H54 (cell line): Measurements from ENCODE around the gene ARHGDIG.
"Not testable (repeated sequence)": the region's sequence is repeated elsewhere in the genome, so short reads cannot be mapped to it uniquely, and the experiment has no call there.

Experiments used
- DNase-seq: peaks from one replicate; pipeline ENCODE4 v3.0.0; 2011; ENCODE audit warnings: low spot score, mixed read lengths; ENCODE audit not compliant: insufficient read length
- FAIRE-seq: peaks from 3 replicates; lab custom pipeline; 2011; peaks lifted over from hg19 to GRCh38; lab: Jason Lieb, UNC
- POLR2A ChIP-seq: IDR thresholded peaks from 2 replicates; pipeline ENCODE4 v1.6.1; 2011; ENCODE audit warnings: low read depth, mild to moderate bottlenecking, low read length

Gene ARHGDIG

GRCh38 chr16:259226-259625, 21.2 kb upstream of the ARHGDIG start:
- DNase-seq: no peak
- no peak for TF ChIP-seq POLR2A
- FAIRE-seq: no peak

DNA sequence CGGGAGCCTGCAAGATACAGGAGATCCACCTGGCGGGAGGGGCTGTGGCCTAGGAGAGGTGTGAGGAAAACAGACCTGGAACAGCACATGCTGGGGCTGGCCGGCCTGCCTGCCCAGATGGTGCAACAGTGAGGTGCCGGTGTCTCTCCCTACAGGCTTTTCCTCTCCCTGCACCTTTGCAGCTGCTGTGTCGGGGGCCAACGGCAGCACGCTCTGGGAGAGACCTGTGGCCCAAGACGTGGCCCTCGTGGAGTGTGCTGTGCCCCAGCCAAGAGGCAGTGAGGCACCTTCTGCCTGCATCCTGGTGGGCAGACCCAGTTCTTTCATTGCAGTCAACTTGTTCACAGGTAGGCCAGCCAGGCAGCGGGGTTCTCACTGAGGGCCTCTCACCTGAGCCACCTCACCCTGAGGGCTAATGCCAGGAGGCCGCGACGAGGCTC, 20.6 kb upstream of the ARHGDIG start:
- no peak for DNase-seq
- TF ChIP-seq POLR2A: no peak
- no peak for FAIRE-seq

DNA sequence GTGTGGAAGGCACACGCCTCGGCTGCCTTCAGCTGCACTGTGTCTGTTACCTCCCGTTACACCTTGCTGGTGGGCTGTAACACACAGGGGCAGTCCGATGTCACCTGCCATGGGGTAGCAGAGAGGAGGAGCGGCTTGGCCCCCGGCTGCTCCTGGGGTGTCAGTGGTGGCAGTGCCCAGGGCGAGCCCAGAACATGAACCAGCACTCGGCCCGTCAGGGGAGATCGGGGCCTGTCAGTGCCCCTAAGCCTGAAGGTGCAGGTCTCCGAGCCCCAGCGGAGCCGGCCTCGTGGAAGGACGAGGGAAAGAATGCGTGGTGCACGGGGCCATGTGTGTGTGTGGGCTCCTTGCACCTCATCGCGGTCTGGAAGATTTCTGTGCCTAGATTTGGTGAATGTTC, 20.1 kb upstream of the ARHGDIG start:
- DNase-seq: no peak
- TF ChIP-seq POLR2A: no peak
- no peak for FAIRE-seq

DNA sequence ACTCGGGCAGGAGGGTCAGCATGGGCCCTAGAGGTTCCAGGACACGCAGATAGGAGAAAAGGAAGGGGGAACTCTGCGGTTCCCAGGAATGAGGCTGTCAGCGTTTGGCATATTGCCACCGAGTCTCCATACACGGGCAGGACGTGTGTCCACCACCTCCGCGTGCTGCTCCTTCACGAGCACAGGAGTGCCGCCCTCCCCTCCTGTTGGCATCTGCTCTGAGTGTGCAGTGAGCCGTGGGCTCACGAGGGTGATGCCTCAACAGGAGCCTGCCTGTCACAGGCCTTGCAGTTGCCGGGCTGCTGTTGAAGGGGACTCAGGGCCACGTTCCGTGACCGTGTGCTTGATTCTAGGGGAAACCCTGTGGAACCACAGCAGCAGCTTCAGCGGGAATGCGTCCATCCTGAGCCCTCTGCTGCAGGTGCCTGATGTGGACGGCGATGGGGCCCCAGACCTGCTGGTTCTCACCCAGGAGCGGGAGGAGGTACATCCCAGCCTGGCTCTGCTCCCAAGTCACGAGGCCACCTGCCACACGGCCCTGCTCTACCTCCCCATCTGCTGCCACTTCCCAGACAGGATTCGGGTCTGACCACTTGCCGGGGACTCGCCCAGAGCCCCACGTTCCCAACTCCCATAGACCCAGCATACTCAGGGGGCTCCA, 19.2 kb upstream of the ARHGDIG start:
- FAIRE-seq: no peak
- TF ChIP-seq POLR2A: no peak

GRCh38 chr16:262121-262745, 18.2 kb upstream of the ARHGDIG start:
- no peak for FAIRE-seq
- no peak for TF ChIP-seq POLR2A
- DNase-seq: no peak

More for the DNA sequence above, 19.2 kb upstream of the ARHGDIG start:
- no peak for DNase-seq

- DNase-seq (no peak), FAIRE-seq (no peak)
- TF ChIP-seq POLR2A: no peak
Measured at GRCh38 chr16:263182-263774, 17.1 kb upstream of the ARHGDIG start.

GRCh38 chr16:263944-264343, 16.4 kb upstream of the ARHGDIG start:
- no peak for DNase-seq
- FAIRE-seq: no peak
- no peak for TF ChIP-seq POLR2A

DNA sequence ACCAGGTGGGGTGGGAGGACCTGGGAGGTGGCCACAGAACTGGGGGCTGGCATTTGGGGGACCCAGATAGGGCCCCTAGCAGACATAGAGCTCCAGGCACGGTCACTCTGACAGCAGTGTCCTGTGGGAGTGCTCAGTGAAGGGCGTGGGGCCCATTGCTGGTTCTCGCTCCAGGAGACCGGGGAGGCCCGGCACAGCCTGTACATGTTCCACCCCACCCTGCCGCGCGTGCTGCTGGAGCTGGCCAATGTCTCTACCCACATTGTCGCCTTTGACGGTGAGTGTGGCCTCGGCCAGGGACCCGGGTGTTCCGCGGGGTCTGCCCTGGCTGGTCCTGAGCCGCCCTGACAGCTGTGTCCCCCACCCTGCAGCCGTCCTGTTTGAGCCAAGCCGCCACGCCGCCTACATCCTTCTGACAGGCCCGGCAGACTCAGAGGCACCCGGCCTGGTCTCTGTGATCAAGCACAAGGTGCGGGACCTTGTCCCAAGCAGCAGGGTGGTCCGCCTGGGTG, 15.9 kb upstream of the ARHGDIG start:
- DNase-seq (no peak), FAIRE-seq (no peak)
- no peak for TF ChIP-seq POLR2A

- DNase-seq (no peak), FAIRE-seq (no peak)
- no peak for TF ChIP-seq POLR2A
Measured at GRCh38 chr16:265002-265529, 15.3 kb upstream of the ARHGDIG start.

DNA sequence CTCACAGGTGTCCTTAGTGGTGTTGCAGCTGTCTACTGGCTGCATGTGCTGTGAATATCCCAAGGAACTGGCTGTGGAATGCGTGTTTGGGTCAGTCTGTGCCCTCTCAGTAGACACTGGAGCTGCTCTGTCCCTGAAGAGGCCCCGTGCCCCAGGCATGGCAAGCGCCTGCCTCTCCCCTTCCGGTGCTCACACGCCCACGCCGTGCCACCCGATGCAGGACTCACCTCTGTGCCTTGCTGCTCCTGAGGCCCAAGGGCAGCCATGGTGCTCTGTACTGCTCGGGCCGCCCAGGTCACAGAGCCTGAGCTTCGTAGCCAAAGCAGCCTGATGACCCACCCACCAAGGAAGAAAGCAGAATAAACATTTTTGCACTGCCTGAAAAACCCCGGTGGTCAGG, 14.7 kb upstream of the ARHGDIG start:
- FAIRE-seq (no peak), DNase-seq (no peak)
- TF ChIP-seq POLR2A: no peak

GRCh38 chr16:266258-267164, 13.9 kb upstream of the ARHGDIG start:
- DNase-seq (no peak), FAIRE-seq (no peak)
- no peak for TF ChIP-seq POLR2A

DNA sequence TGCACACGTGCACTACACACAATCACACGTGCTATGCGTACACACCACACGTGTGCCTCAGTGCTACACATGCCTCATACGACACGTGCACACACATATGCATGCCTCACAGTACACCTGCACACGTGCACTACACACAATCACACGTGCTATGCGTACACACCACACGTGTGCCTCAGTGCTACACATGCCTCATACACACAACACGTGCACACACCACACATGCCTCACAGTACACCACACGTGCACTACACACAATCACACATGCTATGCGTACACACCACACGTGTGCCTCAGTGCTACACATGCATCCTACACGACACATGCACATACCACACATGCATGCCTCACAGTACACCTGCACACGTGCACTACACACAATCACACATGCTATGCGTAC, 12.8 kb upstream of the ARHGDIG start:
- FAIRE-seq: not testable (repeated sequence)

More for the DNA sequence above, 12.8 kb upstream of the ARHGDIG start:
- DNase-seq: not testable (repeated sequence)
